Vagina (tissue), 2 donors: Measurements from ENCODE around the gene C3orf22.

Source experiments
- POLR2A ChIP-seq, 2 donors: fragments of 450-650 bp; IDR thresholded peaks; one replicate each; pipeline ENCODE4 v1.6.1; 2017; ENCODE audit warnings: antibody characterized with exemption in 2 of 2, mild to moderate bottlenecking in 2 of 2, moderate library complexity in 2 of 2
- TF ChIP-seq, protein P1 (sequence below), 3 experiments: fragments of 450-650 bp in 2 of 3; fragments of 200-600 bp in 1 of 3; sonication (generic) in 1 of 3; IDR thresholded peaks; one replicate each; pipeline ENCODE4 v1.5.1; 2017 to 2019; ENCODE audit warnings: antibody characterized with exemption in 3 of 3, mild to moderate bottlenecking in 2 of 3, moderate library complexity in 2 of 3

- TF ChIP-seq, protein P1, sequence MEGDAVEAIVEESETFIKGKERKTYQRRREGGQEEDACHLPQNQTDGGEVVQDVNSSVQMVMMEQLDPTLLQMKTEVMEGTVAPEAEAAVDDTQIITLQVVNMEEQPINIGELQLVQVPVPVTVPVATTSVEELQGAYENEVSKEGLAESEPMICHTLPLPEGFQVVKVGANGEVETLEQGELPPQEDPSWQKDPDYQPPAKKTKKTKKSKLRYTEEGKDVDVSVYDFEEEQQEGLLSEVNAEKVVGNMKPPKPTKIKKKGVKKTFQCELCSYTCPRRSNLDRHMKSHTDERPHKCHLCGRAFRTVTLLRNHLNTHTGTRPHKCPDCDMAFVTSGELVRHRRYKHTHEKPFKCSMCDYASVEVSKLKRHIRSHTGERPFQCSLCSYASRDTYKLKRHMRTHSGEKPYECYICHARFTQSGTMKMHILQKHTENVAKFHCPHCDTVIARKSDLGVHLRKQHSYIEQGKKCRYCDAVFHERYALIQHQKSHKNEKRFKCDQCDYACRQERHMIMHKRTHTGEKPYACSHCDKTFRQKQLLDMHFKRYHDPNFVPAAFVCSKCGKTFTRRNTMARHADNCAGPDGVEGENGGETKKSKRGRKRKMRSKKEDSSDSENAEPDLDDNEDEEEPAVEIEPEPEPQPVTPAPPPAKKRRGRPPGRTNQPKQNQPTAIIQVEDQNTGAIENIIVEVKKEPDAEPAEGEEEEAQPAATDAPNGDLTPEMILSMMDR (IDR thresholded peaks at IDR 0.05): no peak
- TF ChIP-seq POLR2A (IDR thresholded peaks at IDR 0.05): no peak
Observed at GRCh38 chr3:126512026-126512425, 46.7 kb downstream of the C3orf22 start.
